Measurements from ENCODE around the gene C1orf116. TPM values are rescaled to one million over a fixed set of nuclear protein-coding genes. Genes with fewer than 3 reads are reported as not detected.

The C1orf116 gene
- polyA plus RNA-seq, 3 donors from 2014 or later, result 0.31 TPM; not detected in 2

GRCh38 chr1:206972728-206973127 lies 59.8 kb downstream of the C1orf116 start:
- Mint-ChIP-seq H3K4me1 (peaks cover 1 to 3% of the 10 kb centered on the region in 2 donors), H3K36me3 (no peaks in the 10 kb centered on the region), H3K27me3 (ENCODE audit: low read depth in 3 of 3) (peaks cover 0 to 8% (median 7%) of the 10 kb centered on the region in 3 donors), H3K27ac (no peak overlapping the region), H3K9me3 (no peaks in the 10 kb centered on the region), H3K4me3 (no peak overlapping the region)
- no peak for DNase-seq

DNA sequence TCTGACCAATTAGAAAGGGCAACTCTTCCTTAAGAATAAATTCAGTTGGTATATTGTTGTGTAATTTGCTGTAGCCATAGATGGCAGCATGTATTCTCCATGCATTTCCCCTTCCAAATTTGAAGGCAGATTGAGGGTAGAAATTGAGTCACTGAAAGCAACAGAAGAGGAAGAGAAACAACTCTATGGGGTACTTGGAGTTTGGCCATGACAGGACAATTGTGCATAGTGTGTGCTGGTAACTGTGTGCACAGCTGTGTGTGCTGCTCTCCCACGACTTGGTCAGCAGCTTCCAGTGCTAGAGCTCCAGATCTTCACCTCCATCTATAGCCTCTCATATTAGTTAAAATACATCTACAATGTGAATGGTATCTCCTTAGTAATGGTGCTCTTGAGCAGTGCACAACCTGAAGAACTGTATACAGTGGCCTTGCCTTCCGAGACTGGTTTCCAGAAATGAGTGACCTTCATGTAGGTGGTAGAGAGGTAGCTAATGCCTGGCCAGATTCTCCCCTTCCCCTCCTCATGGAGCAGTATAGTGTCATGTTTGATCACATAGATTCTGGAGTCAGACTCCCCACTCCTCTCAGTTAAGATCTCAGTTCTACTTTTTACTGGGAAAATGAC lies 61.4 kb downstream of the C1orf116 start:
- Mint-ChIP-seq H3K27me3 (ENCODE audit: low read depth in 3 of 3) (peaks cover 0 to 8% (median 6%) of the 10 kb centered on the region in 3 donors), H3K9me3 (no peaks in the 10 kb centered on the region), H3K36me3 (no peaks in the 10 kb centered on the region), H3K27ac (no peak overlapping the region), H3K4me1 (peaks cover 8 to 10% of the 10 kb centered on the region in 2 donors), H3K4me3 (no peak overlapping the region)
- no peak for DNase-seq

GRCh38 chr1:206970446-206970845 lies 62.1 kb downstream of the C1orf116 start, which contains the start of gene FCAMR:
TSS of gene FCAMR (minus strand) at chr1:206970460. CDS start at chr1:206970125, 335 bp downstream.
- Mint-ChIP-seq H3K4me1 (peaks cover 8 to 10% of the 10 kb centered on the region in 2 donors), H3K27me3 (ENCODE audit: low read depth in 3 of 3) (peaks cover 0 to 8% (median 6%) of the 10 kb centered on the region in 3 donors), H3K27ac (no peak within 1 kb of the TSS), H3K36me3 (no peaks in the 10 kb centered on the region), H3K4me3 (no peak within 1 kb of the TSS), H3K9me3 (no peaks in the 10 kb centered on the region)
- no peak for DNase-seq

DNA sequence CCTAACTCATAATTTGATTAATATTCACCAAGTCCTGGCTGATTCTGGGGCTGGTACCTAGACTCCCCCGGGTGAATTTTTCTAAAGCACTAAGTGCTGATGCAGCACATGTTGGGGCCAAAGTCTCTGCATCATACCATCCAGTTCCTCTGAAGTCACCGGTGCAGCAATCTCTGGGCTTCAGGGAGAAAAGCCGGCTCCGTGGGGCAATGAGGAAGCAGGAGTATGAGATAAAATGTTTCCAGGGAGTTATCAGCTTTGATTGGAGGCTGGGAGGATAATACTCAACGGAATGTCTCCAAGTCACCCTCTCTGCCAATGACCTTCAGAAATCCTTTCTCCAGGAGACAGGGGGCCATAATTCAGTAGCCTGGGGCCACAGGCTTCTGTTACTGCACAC lies 63.5 kb downstream of the C1orf116 start:
- Mint-ChIP-seq H3K36me3 (no peaks in the 10 kb centered on the region), H3K9me3 (no peaks in the 10 kb centered on the region)

More for the DNA sequence above, 63.5 kb downstream of the C1orf116 start:
- peaks cover 8 to 10% of the 10 kb centered on the region in 2 donors for H3K4me1 Mint-ChIP-seq
- no peak overlapping the region for H3K4me3 Mint-ChIP-seq
- H3K27ac Mint-ChIP-seq, result no peak overlapping the region
- DNase-seq, result no peak
- H3K27me3 Mint-ChIP-seq (ENCODE audit: low read depth in 3 of 3), result peaks cover 0 to 8% (median 6%) of the 10 kb centered on the region in 3 donors

Other genes starting within 250 kb of the C1orf116 start
- gene IL20, start 167.1 kb downstream of the C1orf116 start, polyA plus RNA-seq, result not detected
- gene IL24, start 135.3 kb downstream of the C1orf116 start, polyA plus RNA-seq, result 10 to 100 TPM in 2 of 3 donors, 1 to 10 TPM in 1; 9.3 to 21.5 (median 13.3) TPM
- gene FCMR, start 110.8 kb downstream of the C1orf116 start, polyA plus RNA-seq, result 100 to 1,000 TPM; 255 to 454 (median 370) TPM
- gene PIGR, start 86.3 kb downstream of the C1orf116 start, polyA plus RNA-seq, result under 1 TPM in 2 of 3 donors, not detected in 1; 0.13 to 0.25 TPM
- not detected for gene FCAMR, start 62.3 kb downstream of the C1orf116 start, polyA plus RNA-seq
- gene YOD1, start 18.5 kb upstream of the C1orf116 start, polyA plus RNA-seq, result 1 to 10 TPM in 1 of 3 donors, under 1 TPM in 1, not detected in 1; 0.49 to 1.5 TPM
- gene PFKFB2, start 20.5 kb upstream of the C1orf116 start, polyA plus RNA-seq, result 1 to 10 TPM in 2 of 3 donors, under 1 TPM in 1; 0.94 to 1.8 (median 1.4) TPM
- gene C4BPB, start 56.1 kb upstream of the C1orf116 start, polyA plus RNA-seq, result under 1 TPM in 1 of 3 donors, not detected in 2; 0.24 TPM
- gene C4BPA, start 71.5 kb upstream of the C1orf116 start, polyA plus RNA-seq, result not detected